Neuronal stem cell (in vitro differentiated cells): ENCODE measurements around the gene SMG1.

Source experiments
- DNase-seq: peaks from one replicate; pipeline ENCODE4 v3.0.0-alpha.2; 2013; ENCODE audit warnings: low spot score
- H2AFZ ChIP-seq: one replicate; pipeline ENCODE4 v1.6.1; 2013; ENCODE audit warnings: mild to moderate bottlenecking, low read length, inconsistent platforms
- H2AK5ac ChIP-seq: 2 replicates; pipeline ENCODE4 v1.6.1; 2013; ENCODE audit warnings: low read depth, mild to moderate bottlenecking, inconsistent platforms, low read length, moderate library complexity, mixed read lengths
- H2BK120ac ChIP-seq: 2 replicates; pipeline ENCODE4 v1.6.1; 2013; ENCODE audit warnings: low read depth, mild to moderate bottlenecking, inconsistent platforms, low read length, moderate library complexity, mixed read lengths
- H2BK12ac ChIP-seq: one replicate; pipeline ENCODE4 v1.6.1; 2013; ENCODE audit warnings: low read length, inconsistent platforms
- H2BK15ac ChIP-seq: 2 replicates; pipeline ENCODE4 v1.6.1; 2013; ENCODE audit warnings: mild to moderate bottlenecking, low read length, inconsistent platforms, mixed read lengths
- H2BK5ac ChIP-seq: one replicate; pipeline ENCODE4 v1.6.1; 2013; ENCODE audit warnings: inconsistent platforms, mild to moderate bottlenecking, low read length, moderate library complexity
- H3K14ac ChIP-seq: one replicate; pipeline ENCODE4 v1.6.1; 2013; ENCODE audit warnings: low read length, inconsistent platforms
- H3K18ac ChIP-seq: 2 replicates; pipeline ENCODE4 v1.6.1; 2013; ENCODE audit warnings: low read length, inconsistent platforms
- H3K23ac ChIP-seq: 2 replicates; pipeline ENCODE4 v1.6.1; 2013; ENCODE audit warnings: low read depth, mild to moderate bottlenecking, mixed read lengths, low read length, inconsistent platforms; ENCODE audit not compliant: poor library complexity
- H3K27ac ChIP-seq: replicated peaks from 3 replicates; pipeline ENCODE4 v1.5.1; 2013; ENCODE audit warnings: low read length, inconsistent platforms
- H3K27me3 ChIP-seq, 3 experiments: 2 replicates each; pipeline ENCODE4 v1.6.1; 2013; ENCODE audit warnings: low read length in 3 of 3, mild to moderate bottlenecking in 2 of 3, inconsistent platforms in 1 of 3, low read depth in 1 of 3, mixed read lengths in 1 of 3, moderate library complexity in 1 of 3; ENCODE audit not compliant: control insufficient read depth in 3 of 3, insufficient read depth in 3 of 3
- H3K36me3 ChIP-seq, 2 donors: replicated peaks in 1 of 2; 2 replicates each; pipeline ENCODE4 v1.6.1; 2013; ENCODE audit warnings: low read length in 2 of 2; ENCODE audit not compliant: control insufficient read depth in 2 of 2, insufficient read depth in 2 of 2
- H3K4ac ChIP-seq: 2 replicates; pipeline ENCODE4 v1.6.1; 2013; ENCODE audit warnings: inconsistent platforms, mild to moderate bottlenecking, low read length, moderate library complexity
- H3K4me1 ChIP-seq, 2 donors: 1 replicate in 1 of 2; 2 replicates in 1 of 2; pipeline ENCODE4 v1.6.1; 2013; ENCODE audit warnings: low read length in 2 of 2, low read depth in 1 of 2; ENCODE audit not compliant: control insufficient read depth in 2 of 2, insufficient read depth in 1 of 2
- H3K4me2 ChIP-seq: one replicate; pipeline ENCODE4 v1.6.1; 2013; ENCODE audit warnings: mild to moderate bottlenecking, low read length, inconsistent platforms; ENCODE audit not compliant: insufficient read depth, poor library complexity, severe bottlenecking
- H3K4me3 ChIP-seq, 2 donors: 2 replicates each; pipeline ENCODE4 v1.5.1; 2013; ENCODE audit warnings: low read length in 2 of 2, mild to moderate bottlenecking in 2 of 2, inconsistent platforms in 1 of 2, moderate library complexity in 1 of 2
- H3K79me1 ChIP-seq: one replicate; pipeline ENCODE4 v1.6.1; 2013; ENCODE audit warnings: low read depth, mild to moderate bottlenecking, inconsistent platforms, low read length, moderate library complexity
- H3K9ac ChIP-seq: one replicate; pipeline ENCODE4 v1.6.1; 2013; ENCODE audit warnings: mild to moderate bottlenecking, low read depth, low read length, inconsistent platforms; ENCODE audit not compliant: poor library complexity
- H3K9me3 ChIP-seq, 2 donors: replicated peaks in 1 of 2; 2 replicates each; pipeline versions ENCODE3 to v1.6.1; 2013; ENCODE audit warnings: low read length in 2 of 2, mild to moderate bottlenecking in 2 of 2, inconsistent platforms in 1 of 2, low read depth in 1 of 2, mixed read lengths in 1 of 2, moderate library complexity in 1 of 2; ENCODE audit not compliant: control insufficient read depth in 2 of 2, insufficient read depth in 1 of 2
- H4K8ac ChIP-seq: one replicate; pipeline ENCODE4 v1.6.1; 2013; ENCODE audit warnings: low read depth, mild to moderate bottlenecking, inconsistent platforms, low read length, moderate library complexity
- H4K91ac ChIP-seq: one replicate; pipeline ENCODE4 v1.6.1; 2013; ENCODE audit warnings: low read length, low read depth, mild to moderate bottlenecking, inconsistent platforms; ENCODE audit not compliant: poor library complexity
- WGBS, 2 donors: extraction: QIAGEN DNeasy Blood & Tissue Kit; methylation state at CpG; one replicate each; pipeline ENCODE4 v1.1.7; 2013; ENCODE audit warnings: missing lambda C conversion rate in 2 of 2, mixed read lengths in 1 of 2; ENCODE audit not compliant: insufficient read length in 2 of 2, insufficient replicate concordance in 1 of 2; ENCODE audit errors: extremely low coverage in 2 of 2; 5-methylcytosine and 5-hydroxymethylcytosine counted together

SMG1 gene

GRCh38 chr16:18842565-18842964 lies 83.6 kb downstream of the SMG1 start:
- H3K23ac ChIP-seq: no peak overlapping the region
- no peak overlapping the region for H3K18ac ChIP-seq
- peaks cover 23 to 93% of the 10 kb centered on the region in 2 donors for H3K36me3 ChIP-seq
- H2BK5ac ChIP-seq: no peak overlapping the region
- no peak overlapping the region for H3K4ac ChIP-seq
- no peak overlapping the region for H4K91ac ChIP-seq
- no peaks in the 10 kb centered on the region for H3K79me1 ChIP-seq
- WGBS, 2 donors: no CpG with 5 or more reads among the region's 6 CpGs
- H4K8ac ChIP-seq: no peak overlapping the region
- H2AFZ ChIP-seq: no peak overlapping the region
- no peak overlapping the region for H2BK15ac ChIP-seq
- H3K27ac ChIP-seq: no peak overlapping the region
- no peak overlapping the region for H3K4me3 ChIP-seq
- H2BK120ac ChIP-seq: no peak overlapping the region
- no peak for DNase-seq
- no peak overlapping the region for H3K9ac ChIP-seq
- H3K4me1 ChIP-seq: no peaks in the 10 kb centered on the region
- H3K27me3 ChIP-seq: no peaks in the 10 kb centered on the region
- H2AK5ac ChIP-seq: no peak overlapping the region
- no peak overlapping the region for H3K4me2 ChIP-seq
- no peak overlapping the region for H3K14ac ChIP-seq
- no peaks in the 10 kb centered on the region for H3K9me3 ChIP-seq
- no peak overlapping the region for H2BK12ac ChIP-seq

GRCh38 chr16:18841833-18842525 lies 84.2 kb downstream of the SMG1 start:
- no peak overlapping the region for H4K91ac ChIP-seq
- H3K18ac ChIP-seq: no peak overlapping the region
- H3K23ac ChIP-seq: no peak overlapping the region
- no peak overlapping the region for H3K4me2 ChIP-seq
- H3K4me3 ChIP-seq: no peak overlapping the region
- H3K36me3 ChIP-seq: peaks cover 23 to 93% of the 10 kb centered on the region in 2 donors
- no peak overlapping the region for H2BK15ac ChIP-seq
- DNase-seq: no peak
- H3K4me1 ChIP-seq: no peaks in the 10 kb centered on the region
- H3K4ac ChIP-seq: no peak overlapping the region
- no peaks in the 10 kb centered on the region for H3K79me1 ChIP-seq
- no peak overlapping the region for H3K9ac ChIP-seq
- H2BK120ac ChIP-seq: no peak overlapping the region
- H3K9me3 ChIP-seq: no peaks in the 10 kb centered on the region
- H2AFZ ChIP-seq: no peak overlapping the region
- H2BK5ac ChIP-seq: no peak overlapping the region
- H2BK12ac ChIP-seq: no peak overlapping the region
- no CpG with 5 or more reads among the region's 7 CpGs for WGBS, 2 donors
- H3K27ac ChIP-seq: no peak overlapping the region
- H3K27me3 ChIP-seq: no peaks in the 10 kb centered on the region
- H4K8ac ChIP-seq: no peak overlapping the region
- no peak overlapping the region for H3K14ac ChIP-seq
- no peak overlapping the region for H2AK5ac ChIP-seq

GRCh38 chr16:18839555-18839954 lies 86.7 kb downstream of the SMG1 start:
- H2BK120ac ChIP-seq: no peak overlapping the region
- no peak overlapping the region for H3K27ac ChIP-seq
- WGBS, 2 donors: no CpG with 5 or more reads among the region's 6 CpGs
- H3K23ac ChIP-seq: no peak overlapping the region
- no peak overlapping the region for H3K4me2 ChIP-seq
- H3K9me3 ChIP-seq: peaks cover 0 to 2% of the 10 kb centered on the region in 2 donors
- no peak for DNase-seq
- no peak overlapping the region for H2BK12ac ChIP-seq
- no peak overlapping the region for H3K14ac ChIP-seq
- no peak overlapping the region for H2BK15ac ChIP-seq
- H3K18ac ChIP-seq: no peak overlapping the region
- H3K4me3 ChIP-seq: no peak overlapping the region
- no peak overlapping the region for H3K4ac ChIP-seq
- H2AFZ ChIP-seq: no peak overlapping the region
- H3K79me1 ChIP-seq: no peaks in the 10 kb centered on the region
- peaks cover 33 to 94% of the 10 kb centered on the region in 2 donors for H3K36me3 ChIP-seq
- no peak overlapping the region for H4K91ac ChIP-seq
- no peak overlapping the region for H4K8ac ChIP-seq
- no peak overlapping the region for H2BK5ac ChIP-seq
- H2AK5ac ChIP-seq: no peak overlapping the region
- H3K27me3 ChIP-seq: no peaks in the 10 kb centered on the region
- H3K9ac ChIP-seq: no peak overlapping the region
- H3K4me1 ChIP-seq: no peaks in the 10 kb centered on the region

- peaks cover 35 to 100% of the 10 kb centered on the region in 2 donors for H3K36me3 ChIP-seq
- no peak overlapping the region for H3K14ac ChIP-seq
- H4K91ac ChIP-seq: no peak overlapping the region
- no peak overlapping the region for H3K9ac ChIP-seq
- H2AK5ac ChIP-seq: no peak overlapping the region
- H3K27ac ChIP-seq: no peak overlapping the region
- H3K4ac ChIP-seq: no peak overlapping the region
- H3K9me3 ChIP-seq: peaks cover 0 to 2% of the 10 kb centered on the region in 2 donors
- H2BK5ac ChIP-seq: no peak overlapping the region
- no peak overlapping the region for H3K4me2 ChIP-seq
- no peak overlapping the region for H2BK120ac ChIP-seq
- no peak overlapping the region for H3K23ac ChIP-seq
- H4K8ac ChIP-seq: no peak overlapping the region
- DNase-seq: no peak
- no peak overlapping the region for H3K4me3 ChIP-seq
- no peaks in the 10 kb centered on the region for H3K79me1 ChIP-seq
- no peak overlapping the region for H2AFZ ChIP-seq
- no peaks in the 10 kb centered on the region for H3K27me3 ChIP-seq
- no peak overlapping the region for H2BK12ac ChIP-seq
- H2BK15ac ChIP-seq: no peak overlapping the region
- peaks cover 0 to 2% of the 10 kb centered on the region in 2 donors for H3K4me1 ChIP-seq
- no peak overlapping the region for H3K18ac ChIP-seq
Measured at GRCh38 chr16:18836702-18837101, 89.5 kb downstream of the SMG1 start.
